Keratinocyte (primary cell): ENCODE data around the gene KLF6. TPM values are rescaled to one million over a fixed set of nuclear protein-coding genes. Genes with fewer than 3 reads are reported as not detected.

ENCODE experiments used
- DNase-seq: peaks from one replicate; pipeline ENCODE4 v3.0.0-alpha.2; 2011; ENCODE audit warnings: low read depth, missing footprints, low spot score
- FAIRE-seq: peaks from 2 replicates; lab custom pipeline; 2011; peaks lifted over from hg19 to GRCh38; lab: Jason Lieb, UNC
- H2AFZ ChIP-seq: 2 replicates; pipeline ENCODE4 v1.6.0; 2012; ENCODE audit warnings: low read length, control low read depth, inconsistent platforms; ENCODE audit not compliant: control insufficient read depth
- H3K27ac ChIP-seq: 2 replicates; pipeline ENCODE4 v1.5.1; 2011; ENCODE audit warnings: low read length; ENCODE audit not compliant: control insufficient read depth, insufficient read depth
- H3K27me3 ChIP-seq: 3 replicates; pipeline ENCODE4 v1.6.0; 2011; ENCODE audit warnings: low read length; ENCODE audit not compliant: control insufficient read depth, insufficient read depth; ENCODE audit errors: extremely low read depth
- H3K36me3 ChIP-seq, 2 experiments: 2 replicates in 1 of 2; 3 replicates in 1 of 2; pipeline ENCODE4 v1.5.1; 2011; ENCODE audit warnings: low read length in 2 of 2, mild to moderate bottlenecking in 1 of 2; ENCODE audit not compliant: control insufficient read depth in 2 of 2, insufficient read depth in 2 of 2; ENCODE audit errors: extremely low read depth in 1 of 2
- H3K4me1 ChIP-seq: 3 replicates; pipeline ENCODE4 v1.5.1; 2011; ENCODE audit warnings: low read length; ENCODE audit not compliant: control insufficient read depth, insufficient read depth; ENCODE audit errors: extremely low read depth
- H3K4me2 ChIP-seq: 3 replicates; pipeline ENCODE4 v1.6.0; 2011; ENCODE audit warnings: low read depth, low read length; ENCODE audit not compliant: control insufficient read depth, insufficient read depth; ENCODE audit errors: extremely low read depth
- H3K4me3 ChIP-seq, 3 experiments: fragments of 200-600 bp in 1 of 3; sonication (generic) in 1 of 3; 2 replicates in 2 of 3; 3 replicates in 1 of 3; pipeline ENCODE4 v1.5.1; 2011 to 2016; ENCODE audit warnings: low read length in 3 of 3, mild to moderate bottlenecking in 3 of 3, control low read depth in 2 of 3, inconsistent platforms in 1 of 3, low read depth in 1 of 3, mixed read lengths in 1 of 3, mixed run types in 1 of 3, moderate library complexity in 1 of 3; ENCODE audit not compliant: control insufficient read depth in 2 of 3, insufficient read depth in 2 of 3; ENCODE audit errors: extremely low read depth in 1 of 3
- H3K79me2 ChIP-seq: 2 replicates; pipeline ENCODE4 v1.6.0; 2012; ENCODE audit warnings: low read length; ENCODE audit not compliant: control insufficient read depth, insufficient read depth
- H3K9ac ChIP-seq: 3 replicates; pipeline ENCODE4 v1.6.0; 2011; ENCODE audit warnings: low read length; ENCODE audit not compliant: control insufficient read depth, insufficient read depth; ENCODE audit errors: extremely low read depth
- H3K9me1 ChIP-seq: 3 replicates; pipeline ENCODE4 v1.6.0; 2011; ENCODE audit warnings: low read length; ENCODE audit not compliant: control insufficient read depth, insufficient read depth; ENCODE audit errors: extremely low read depth
- H3K9me3 ChIP-seq: 2 replicates; pipeline ENCODE4 v1.5.1; 2012; ENCODE audit warnings: low read depth, low read length; ENCODE audit not compliant: control insufficient read depth
- H4K20me1 ChIP-seq: 3 replicates; pipeline ENCODE4 v1.6.0; 2011; ENCODE audit warnings: low read length; ENCODE audit not compliant: control insufficient read depth, insufficient read depth; ENCODE audit errors: extremely low read depth
- EZH2 ChIP-seq: IDR thresholded peaks from one replicate; pipeline ENCODE4 v1.6.1; 2012; ENCODE audit warnings: inconsistent platforms, mild to moderate bottlenecking, low read length, moderate library complexity
- dilution Hi-C: fragments of 300-500 bp; cut with MboI; formaldehyde crosslinking; loops from one replicate; pipeline ENCODE4 v1.7.0; 2020; ENCODE audit warnings: low sequenced_read_pairs; ENCODE audit not compliant: extremely low pct_ligation_motif_present
- polyA plus RNA-seq, 5 experiments: library from polyadenylated mRNA; depleted of rRNA in 3 of 5; stranded (reverse) in 3 of 5; stranded (forward) in 1 of 5; unstranded in 1 of 5; fragments of >200 nt; gene quantifications; 1 replicate in 1 of 5; 2 replicates in 3 of 5; 3 replicates in 1 of 5; pipeline versions ENCODE4 v1.2.1 to v1.2.3, GENCODE V29; 2011 to 2012; ENCODE audit warnings: missing spikeins in 2 of 5, low read depth in 1 of 5, low replicate concordance in 1 of 5
- TF ChIP-seq, protein P1 (sequence below), 3 experiments: IDR thresholded peaks in 1 of 3; conservative IDR thresholded peaks in 1 of 3; optimal IDR thresholded peaks in 1 of 3; 2 replicates in 2 of 3; 3 replicates in 1 of 3; pipeline versions ENCODE3 to v1.5.1; 2011; ENCODE audit warnings: low read length in 3 of 3, mild to moderate bottlenecking in 3 of 3, moderate library complexity in 2 of 3, control low read depth in 1 of 3, inconsistent platforms in 1 of 3; ENCODE audit not compliant: insufficient read depth in 2 of 3; ENCODE audit errors: extremely low read depth in 1 of 3

The KLF6 gene
- polyA plus RNA-seq, 1 donor (not counting 4 experiments of a cell fraction or from before 2014, with no cell fraction given): 250 TPM

DNA sequence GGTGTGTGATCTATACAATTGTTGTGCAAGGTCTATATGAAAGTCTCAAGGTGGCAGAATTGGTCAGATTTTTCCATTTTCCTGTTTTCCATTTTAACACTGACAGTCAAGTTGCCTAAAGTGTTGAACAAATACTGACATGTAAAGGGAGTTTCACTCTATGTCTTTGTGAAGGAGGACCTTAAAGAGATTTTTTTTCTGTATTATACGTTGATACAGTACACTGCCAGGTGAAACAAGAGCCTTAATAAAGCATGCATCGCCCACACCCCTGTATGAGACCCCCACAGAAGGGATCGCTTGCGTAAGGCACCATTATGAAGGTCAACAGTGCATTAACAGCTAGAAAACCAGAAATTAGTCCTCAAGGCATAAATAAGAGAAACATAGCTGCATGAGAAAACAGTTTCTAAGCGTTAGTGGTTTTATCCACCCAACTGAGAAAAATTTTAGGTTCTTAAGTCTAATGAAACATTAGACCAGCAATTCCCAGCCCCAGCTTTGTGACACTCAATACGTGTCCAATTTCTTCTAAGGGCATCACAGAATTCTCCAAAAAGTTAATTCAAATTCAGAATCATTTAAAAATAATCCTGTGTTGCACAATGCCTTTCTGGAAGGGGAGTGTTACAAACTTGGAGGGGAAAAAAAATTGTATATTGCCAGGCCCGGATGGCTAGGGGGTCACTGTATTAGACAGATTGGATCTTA, 6.9 kb downstream of the KLF6 start:
- FAIRE-seq: no peak
- Histone ChIP-seq H3K4me3 (peak overlapping the region in 1 of 3 experiments; percentile 23), H3K4me2 (peak overlapping the region; percentile 97)

DNA sequence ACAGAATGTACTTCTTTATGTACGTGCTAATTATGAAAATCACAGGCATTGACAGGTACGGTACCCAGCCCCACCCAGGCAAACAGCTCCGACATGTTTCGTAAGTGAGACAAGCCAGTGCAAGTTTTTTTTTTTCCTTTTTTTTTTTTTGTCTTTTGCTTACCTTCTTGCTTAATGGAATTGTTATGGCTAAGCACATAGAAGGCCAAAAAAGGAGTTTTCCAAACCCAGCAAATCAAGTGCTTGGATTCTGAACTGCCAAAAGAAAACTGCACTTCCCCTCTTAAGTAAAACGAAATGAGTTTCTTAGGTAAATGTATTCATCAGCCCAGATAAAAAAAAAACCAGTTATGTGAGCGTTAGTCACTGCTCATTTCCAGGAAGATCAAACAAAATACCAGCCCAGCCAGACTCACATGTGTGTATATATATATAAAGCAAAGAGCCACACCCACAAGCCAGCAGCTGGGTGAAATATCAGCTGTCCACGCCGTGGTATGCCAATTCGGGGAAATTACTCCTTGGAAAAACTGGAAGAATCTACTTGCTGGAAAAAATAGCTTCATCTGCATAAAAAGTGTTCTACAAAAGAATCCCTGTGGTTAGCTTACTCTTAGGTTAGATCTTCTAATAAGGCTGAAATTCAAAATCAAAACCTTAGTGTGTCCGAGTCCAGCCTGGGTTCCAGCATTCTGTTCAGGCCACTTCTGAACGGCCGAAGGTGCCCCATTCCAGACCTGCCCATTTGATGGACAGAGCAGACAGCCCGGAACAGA, 8.0 kb downstream of the KLF6 start:
- DNase-seq: no peak
- Histone ChIP-seq H3K27me3 (no peaks in the 10 kb centered on the region), H3K9me3 (no peaks in the 10 kb centered on the region), H4K20me1 (peaks cover 32% of the 10 kb centered on the region), H2AFZ (no peak overlapping the region), H3K4me1 (peaks cover 63% of the 10 kb centered on the region), H3K9ac (peak overlapping the region; percentile 51), H3K36me3 (peaks cover 34 to 41% of the 10 kb centered on the region in 2 experiments), H3K4me2 (peak overlapping the region; percentile 41), H3K9me1 (no peaks in the 10 kb centered on the region), H3K79me2 (peaks cover 31% of the 10 kb centered on the region), H3K27ac (peak overlapping the region; percentile 100), H3K4me3 (no peak overlapping the region)
- dilution Hi-C loops: no loop called here
- TF ChIP-seq, protein P1, sequence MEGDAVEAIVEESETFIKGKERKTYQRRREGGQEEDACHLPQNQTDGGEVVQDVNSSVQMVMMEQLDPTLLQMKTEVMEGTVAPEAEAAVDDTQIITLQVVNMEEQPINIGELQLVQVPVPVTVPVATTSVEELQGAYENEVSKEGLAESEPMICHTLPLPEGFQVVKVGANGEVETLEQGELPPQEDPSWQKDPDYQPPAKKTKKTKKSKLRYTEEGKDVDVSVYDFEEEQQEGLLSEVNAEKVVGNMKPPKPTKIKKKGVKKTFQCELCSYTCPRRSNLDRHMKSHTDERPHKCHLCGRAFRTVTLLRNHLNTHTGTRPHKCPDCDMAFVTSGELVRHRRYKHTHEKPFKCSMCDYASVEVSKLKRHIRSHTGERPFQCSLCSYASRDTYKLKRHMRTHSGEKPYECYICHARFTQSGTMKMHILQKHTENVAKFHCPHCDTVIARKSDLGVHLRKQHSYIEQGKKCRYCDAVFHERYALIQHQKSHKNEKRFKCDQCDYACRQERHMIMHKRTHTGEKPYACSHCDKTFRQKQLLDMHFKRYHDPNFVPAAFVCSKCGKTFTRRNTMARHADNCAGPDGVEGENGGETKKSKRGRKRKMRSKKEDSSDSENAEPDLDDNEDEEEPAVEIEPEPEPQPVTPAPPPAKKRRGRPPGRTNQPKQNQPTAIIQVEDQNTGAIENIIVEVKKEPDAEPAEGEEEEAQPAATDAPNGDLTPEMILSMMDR (optimal IDR thresholded peaks at IDR 0.05 in 1 of 3, IDR thresholded peaks at IDR 0.05 in 1 of 3, conservative IDR thresholded peaks at IDR 0.05 in 1 of 3; ENCODE audit: extremely low read depth in 1 of 3, insufficient read depth in 2 of 3, low read length in 3 of 3): no peak
- TF ChIP-seq EZH2: no peak
- FAIRE-seq: peak; percentile 52

More for the DNA sequence above, 6.9 kb downstream of the KLF6 start:
- H3K9ac ChIP-seq: peak overlapping the region; percentile 96
- no peak overlapping the region for H2AFZ ChIP-seq
- DNase-seq: no peak
- peaks cover 39 to 53% of the 10 kb centered on the region in 2 experiments for H3K36me3 ChIP-seq
- H3K9me1 ChIP-seq: no peaks in the 10 kb centered on the region
- H3K27ac ChIP-seq: peak overlapping the region; percentile 100
- peaks cover 42% of the 10 kb centered on the region for H3K79me2 ChIP-seq
- no peaks in the 10 kb centered on the region for H3K9me3 ChIP-seq
- TF ChIP-seq, protein P1 (optimal IDR thresholded peaks at IDR 0.05 in 1 of 3, IDR thresholded peaks at IDR 0.05 in 1 of 3, conservative IDR thresholded peaks at IDR 0.05 in 1 of 3; ENCODE audit: extremely low read depth in 1 of 3, insufficient read depth in 2 of 3, low read length in 3 of 3): no peak
- no peak for TF ChIP-seq EZH2
- H3K27me3 ChIP-seq: no peaks in the 10 kb centered on the region
- peaks cover 40% of the 10 kb centered on the region for H4K20me1 ChIP-seq
- H3K4me1 ChIP-seq: peaks cover 64% of the 10 kb centered on the region
- dilution Hi-C loops: no loop called here
